SK-N-SH treated with all-trans-retinoic acid at 6 μM for 48 hours (cell line): ENCODE measurements around the gene RTCB.

Experiments
- RARB ChIP-seq: fragments of 250-450 bp; sonication (Bioruptor Pico); IDR thresholded peaks from 2 replicates; pipeline ENCODE4 v1.8.0; 2021; ENCODE audit warnings: mild to moderate bottlenecking, moderate library complexity
- TCF4 ChIP-seq: fragments of 250-450 bp; sonication (Bioruptor Pico); IDR thresholded peaks from 2 replicates; pipeline ENCODE4 v1.8.0; 2021; ENCODE audit warnings: mild to moderate bottlenecking, moderate library complexity, borderline replicate concordance
- ZC3H10 ChIP-seq: fragments of 250-450 bp; sonication (Bioruptor Pico); IDR thresholded peaks from 2 replicates; pipeline ENCODE4 v1.5.1; 2021; ENCODE audit warnings: mild to moderate bottlenecking, moderate library complexity
- ZFP3 ChIP-seq: fragments of 250-450 bp; sonication (Bioruptor Pico); IDR thresholded peaks from 2 replicates; pipeline ENCODE4 v1.5.0; 2020; ENCODE audit warnings: mild to moderate bottlenecking, moderate library complexity
- ZFP30 ChIP-seq: fragments of 450-650 bp; formaldehyde crosslinking; IDR thresholded peaks from 2 replicates; pipeline ENCODE4 v1.5.0; 2022; ENCODE audit warnings: mild to moderate bottlenecking, moderate library complexity
- TF ChIP-seq, protein P1 (sequence below): fragments of 250-450 bp; sonication (Bioruptor Pico); IDR thresholded peaks from 2 replicates; pipeline ENCODE4 v1.8.0; 2020; ENCODE audit warnings: mild to moderate bottlenecking, moderate library complexity, borderline replicate concordance
- TF ChIP-seq, protein P2 (sequence below): fragments of 250-450 bp; sonication (Bioruptor Pico); IDR thresholded peaks from 2 replicates; pipeline ENCODE4 v1.8.0; 2021; ENCODE audit warnings: low read depth, mild to moderate bottlenecking, moderate library complexity, borderline replicate concordance
- TF ChIP-seq, protein P3 (sequence below): fragments of 250-450 bp; sonication (Bioruptor Pico); IDR thresholded peaks from 2 replicates; pipeline ENCODE4 v1.5.0; 2020; ENCODE audit warnings: mild to moderate bottlenecking, moderate library complexity

DNA sequence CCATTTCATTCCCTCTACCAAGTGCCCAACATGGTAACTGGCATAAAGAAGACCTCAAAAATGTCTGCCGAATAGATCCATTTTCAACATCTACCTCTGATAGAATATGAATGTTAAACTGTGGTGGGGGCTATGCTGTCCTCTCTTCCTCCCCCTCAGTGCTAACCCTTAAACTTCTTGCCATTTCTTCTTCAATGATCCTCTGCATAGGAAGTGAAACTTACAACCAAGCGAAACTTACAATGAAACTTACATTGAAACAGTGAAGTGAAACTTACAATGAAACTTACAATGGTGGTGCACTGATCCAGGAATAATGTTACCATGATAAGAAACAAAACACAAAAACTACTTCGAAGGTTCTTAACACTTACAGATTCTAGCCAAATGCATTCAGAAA, 4.7 kb downstream of the RTCB start:
- TF ChIP-seq, protein P1, sequence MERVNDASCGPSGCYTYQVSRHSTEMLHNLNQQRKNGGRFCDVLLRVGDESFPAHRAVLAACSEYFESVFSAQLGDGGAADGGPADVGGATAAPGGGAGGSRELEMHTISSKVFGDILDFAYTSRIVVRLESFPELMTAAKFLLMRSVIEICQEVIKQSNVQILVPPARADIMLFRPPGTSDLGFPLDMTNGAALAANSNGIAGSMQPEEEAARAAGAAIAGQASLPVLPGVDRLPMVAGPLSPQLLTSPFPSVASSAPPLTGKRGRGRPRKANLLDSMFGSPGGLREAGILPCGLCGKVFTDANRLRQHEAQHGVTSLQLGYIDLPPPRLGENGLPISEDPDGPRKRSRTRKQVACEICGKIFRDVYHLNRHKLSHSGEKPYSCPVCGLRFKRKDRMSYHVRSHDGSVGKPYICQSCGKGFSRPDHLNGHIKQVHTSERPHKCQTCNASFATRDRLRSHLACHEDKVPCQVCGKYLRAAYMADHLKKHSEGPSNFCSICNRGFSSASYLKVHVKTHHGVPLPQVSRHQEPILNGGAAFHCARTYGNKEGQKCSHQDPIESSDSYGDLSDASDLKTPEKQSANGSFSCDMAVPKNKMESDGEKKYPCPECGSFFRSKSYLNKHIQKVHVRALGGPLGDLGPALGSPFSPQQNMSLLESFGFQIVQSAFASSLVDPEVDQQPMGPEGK (CRISPR knock-in tag), result no peak
- TF ChIP-seq ZC3H10 (CRISPR knock-in tag) (no peak), TCF4 (no peak), ZFP3 (CRISPR knock-in tag) (no peak), RARB (CRISPR knock-in tag) (no peak), ZFP30 (CRISPR knock-in tag) (no peak)
- TF ChIP-seq, protein P2, sequence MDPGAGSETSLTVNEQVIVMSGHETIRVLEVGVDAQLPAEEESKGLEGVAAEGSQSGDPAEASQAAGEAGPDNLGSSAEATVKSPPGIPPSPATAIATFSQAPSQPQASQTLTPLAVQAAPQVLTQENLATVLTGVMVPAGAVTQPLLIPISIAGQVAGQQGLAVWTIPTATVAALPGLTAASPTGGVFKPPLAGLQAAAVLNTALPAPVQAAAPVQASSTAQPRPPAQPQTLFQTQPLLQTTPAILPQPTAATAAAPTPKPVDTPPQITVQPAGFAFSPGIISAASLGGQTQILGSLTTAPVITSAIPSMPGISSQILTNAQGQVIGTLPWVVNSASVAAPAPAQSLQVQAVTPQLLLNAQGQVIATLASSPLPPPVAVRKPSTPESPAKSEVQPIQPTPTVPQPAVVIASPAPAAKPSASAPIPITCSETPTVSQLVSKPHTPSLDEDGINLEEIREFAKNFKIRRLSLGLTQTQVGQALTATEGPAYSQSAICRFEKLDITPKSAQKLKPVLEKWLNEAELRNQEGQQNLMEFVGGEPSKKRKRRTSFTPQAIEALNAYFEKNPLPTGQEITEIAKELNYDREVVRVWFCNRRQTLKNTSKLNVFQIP, result no peak
- TF ChIP-seq, protein P3, sequence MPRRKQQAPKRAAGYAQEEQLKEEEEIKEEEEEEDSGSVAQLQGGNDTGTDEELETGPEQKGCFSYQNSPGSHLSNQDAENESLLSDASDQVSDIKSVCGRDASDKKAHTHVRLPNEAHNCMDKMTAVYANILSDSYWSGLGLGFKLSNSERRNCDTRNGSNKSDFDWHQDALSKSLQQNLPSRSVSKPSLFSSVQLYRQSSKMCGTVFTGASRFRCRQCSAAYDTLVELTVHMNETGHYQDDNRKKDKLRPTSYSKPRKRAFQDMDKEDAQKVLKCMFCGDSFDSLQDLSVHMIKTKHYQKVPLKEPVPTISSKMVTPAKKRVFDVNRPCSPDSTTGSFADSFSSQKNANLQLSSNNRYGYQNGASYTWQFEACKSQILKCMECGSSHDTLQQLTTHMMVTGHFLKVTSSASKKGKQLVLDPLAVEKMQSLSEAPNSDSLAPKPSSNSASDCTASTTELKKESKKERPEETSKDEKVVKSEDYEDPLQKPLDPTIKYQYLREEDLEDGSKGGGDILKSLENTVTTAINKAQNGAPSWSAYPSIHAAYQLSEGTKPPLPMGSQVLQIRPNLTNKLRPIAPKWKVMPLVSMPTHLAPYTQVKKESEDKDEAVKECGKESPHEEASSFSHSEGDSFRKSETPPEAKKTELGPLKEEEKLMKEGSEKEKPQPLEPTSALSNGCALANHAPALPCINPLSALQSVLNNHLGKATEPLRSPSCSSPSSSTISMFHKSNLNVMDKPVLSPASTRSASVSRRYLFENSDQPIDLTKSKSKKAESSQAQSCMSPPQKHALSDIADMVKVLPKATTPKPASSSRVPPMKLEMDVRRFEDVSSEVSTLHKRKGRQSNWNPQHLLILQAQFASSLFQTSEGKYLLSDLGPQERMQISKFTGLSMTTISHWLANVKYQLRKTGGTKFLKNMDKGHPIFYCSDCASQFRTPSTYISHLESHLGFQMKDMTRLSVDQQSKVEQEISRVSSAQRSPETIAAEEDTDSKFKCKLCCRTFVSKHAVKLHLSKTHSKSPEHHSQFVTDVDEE (CRISPR knock-in tag), result no peak
